Muscle of leg (tissue), 11 donors: Measurements from ENCODE around the gene LRRC28. TPM values are rescaled to one million over a fixed set of nuclear protein-coding genes. Genes with fewer than 3 reads are reported as not detected.
"Not testable (repeated sequence)": the region's sequence is repeated elsewhere in the genome, so short reads cannot be mapped to it uniquely, and the experiment has no call there.

Source experiments
- DNase-seq: peaks from one replicate; pipeline ENCODE4 v3.0.0; 2013
- H3K27ac ChIP-seq: one replicate; pipeline ENCODE4 v1.5.1; 2013; ENCODE audit warnings: mild to moderate bottlenecking, low read length, control low read depth
- H3K27me3 ChIP-seq: one replicate; pipeline ENCODE4 v1.6.1; 2013; ENCODE audit warnings: low read length; ENCODE audit not compliant: control insufficient read depth, insufficient read depth
- H3K36me3 ChIP-seq: one replicate; pipeline ENCODE4 v1.6.1; 2013; ENCODE audit warnings: low read length; ENCODE audit not compliant: control insufficient read depth, insufficient read depth
- H3K4me1 ChIP-seq: one replicate; pipeline ENCODE4 v1.6.1; 2013; ENCODE audit warnings: low read length; ENCODE audit not compliant: control insufficient read depth, insufficient read depth
- H3K4me3 ChIP-seq: one replicate; pipeline ENCODE4 v1.5.1; 2013; ENCODE audit warnings: low read length, control low read depth
- H3K9me3 ChIP-seq: replicated peaks from 2 replicates; pipeline ENCODE4 v1.6.1; 2013; ENCODE audit warnings: low read depth, low read length; ENCODE audit not compliant: control insufficient read depth
- WGBS: methylation state at CpG from one replicate; pipeline ENCODE4 v1.1.5; 2013; ENCODE audit warnings: missing lambda C conversion rate; ENCODE audit not compliant: insufficient coverage; 5-methylcytosine and 5-hydroxymethylcytosine counted together
- polyA plus RNA-seq, 8 donors: library from polyadenylated mRNA; unstranded; fragments of 120-200 nt; gene quantifications; one replicate each; pipeline versions ENCODE4 v1.2.1 to v1.2.3, GENCODE V29; 2013; ENCODE audit warnings: inconsistent platforms in 1 of 8, low replicate concordance in 1 of 8; ENCODE audit not compliant: insufficient read length in 8 of 8, insufficient read depth in 1 of 8
- total RNA-seq: library from RNA; stranded (reverse); fragments of 120-200 nt; gene quantifications from one replicate; pipeline ENCODE4 v1.2.4, GENCODE V29; 2013

Gene LRRC28
- total and polyA plus RNA-seq, 9 donors: 12.4 to 19.8 (median 17.6) TPM

DNA sequence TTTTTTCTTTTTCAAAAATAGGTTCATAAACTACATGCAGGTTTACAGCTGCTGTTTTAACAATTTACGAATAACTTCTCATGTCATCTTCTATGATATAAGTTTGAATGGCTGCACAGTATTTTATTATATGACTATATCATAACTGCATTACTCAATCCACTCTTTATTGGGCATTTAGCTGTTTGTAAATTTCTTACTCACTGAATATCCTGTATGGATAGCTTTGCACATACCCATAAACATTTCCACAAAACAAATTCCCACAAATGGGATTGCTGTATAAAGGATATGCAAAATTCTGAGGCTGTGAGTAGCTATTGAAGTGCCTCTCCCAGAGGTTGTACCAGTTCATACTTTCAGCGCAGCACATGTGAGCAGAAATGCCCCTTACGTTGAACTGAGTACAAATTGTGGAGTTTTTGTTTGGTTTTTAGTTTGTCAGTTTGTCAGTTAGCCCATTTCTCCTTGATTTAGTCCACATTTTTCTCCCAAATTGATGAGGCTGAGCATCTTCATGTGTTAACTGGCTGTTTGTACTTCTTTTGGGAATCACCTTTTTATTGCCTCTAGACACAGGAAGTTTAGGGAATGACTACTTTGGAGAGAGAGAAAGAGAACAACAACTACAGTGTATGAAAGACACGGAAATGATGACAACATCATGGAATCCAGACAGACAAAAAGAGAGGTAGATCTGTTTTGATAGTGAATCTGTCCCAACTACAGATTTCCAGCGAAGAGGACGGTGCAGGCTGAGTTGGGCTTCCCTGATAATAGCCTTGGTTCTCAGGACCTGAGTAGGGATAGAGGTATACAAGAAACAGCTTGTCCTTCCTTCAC is 26.7 kb upstream of the LRRC28 start:
- Histone ChIP-seq H3K36me3 (peaks cover 45% of the 10 kb centered on the region), H3K27me3 (no peaks in the 10 kb centered on the region), H3K27ac (no peak overlapping the region), H3K4me3 (no peak overlapping the region), H3K4me1 (no peaks in the 10 kb centered on the region), H3K9me3 (no peaks in the 10 kb centered on the region)
- WGBS: 100% methylated on average over 3 of the region's 6 CpGs
- no peak for DNase-seq

DNA sequence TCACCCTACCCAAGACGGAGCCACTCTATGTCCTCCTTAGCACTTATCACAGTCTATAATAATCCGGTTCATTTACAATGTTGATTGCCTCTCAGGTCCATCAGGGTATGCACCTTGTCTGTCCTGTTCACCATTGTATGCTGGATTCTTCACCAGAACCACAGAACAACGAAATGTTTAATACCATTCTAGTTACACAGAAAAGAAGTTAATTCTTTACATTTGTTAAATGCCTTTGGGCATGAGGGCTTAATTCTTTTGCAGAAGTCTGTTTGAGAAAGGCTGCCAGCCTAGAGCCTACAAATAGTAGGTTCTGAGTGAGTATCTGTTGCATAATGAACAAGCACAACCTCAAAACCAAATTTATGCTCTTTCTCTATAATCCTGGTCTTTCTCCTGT is 24.5 kb upstream of the LRRC28 start:
- Histone ChIP-seq H3K27ac (no peak overlapping the region), H3K36me3 (peaks cover 33% of the 10 kb centered on the region), H3K4me3 (no peak overlapping the region), H3K27me3 (no peaks in the 10 kb centered on the region), H3K4me1 (no peaks in the 10 kb centered on the region), H3K9me3 (no peaks in the 10 kb centered on the region)
- WGBS: 70% methylated on average over 2 of the region's 3 CpGs
- DNase-seq: no peak

DNA sequence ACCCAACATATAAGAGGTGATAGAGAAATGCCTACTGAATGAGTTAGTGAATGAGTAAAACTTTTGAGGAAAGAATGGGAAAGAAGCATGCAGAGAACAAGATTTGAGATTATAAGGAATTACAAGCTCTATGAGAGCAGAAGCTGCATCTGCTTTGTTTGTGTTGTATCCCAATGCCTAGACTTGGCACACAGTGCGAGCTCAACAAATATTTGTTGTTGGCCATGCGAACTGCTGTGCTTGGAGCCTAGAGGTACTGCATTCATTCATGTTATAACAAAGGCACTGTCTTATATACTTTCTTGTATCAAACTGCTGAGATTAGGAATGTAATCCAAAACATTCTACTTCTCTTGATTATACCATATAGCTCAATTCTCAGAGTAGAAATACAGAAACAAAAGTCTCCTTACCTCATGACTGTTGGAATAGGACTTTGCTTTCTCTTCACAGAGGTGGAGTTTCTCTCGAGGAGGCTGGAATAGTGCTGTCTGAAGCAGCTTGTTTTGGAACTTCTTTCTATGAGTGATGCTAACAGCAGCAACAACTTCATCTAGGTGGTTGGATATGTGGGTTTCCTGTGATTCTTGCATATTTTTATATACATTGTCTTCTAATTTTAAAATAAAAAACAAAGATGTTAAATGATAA is 23.0 kb upstream of the LRRC28 start:
- no peaks in the 10 kb centered on the region for H3K4me1 ChIP-seq
- H3K4me3 ChIP-seq: no peak overlapping the region
- peaks cover 28% of the 10 kb centered on the region for H3K36me3 ChIP-seq
- no peaks in the 10 kb centered on the region for H3K27me3 ChIP-seq
- no CpG with 5 or more reads among the region's 3 CpGs for WGBS
- no peak for DNase-seq
- H3K9me3 ChIP-seq: no peaks in the 10 kb centered on the region
- no peak overlapping the region for H3K27ac ChIP-seq

DNA sequence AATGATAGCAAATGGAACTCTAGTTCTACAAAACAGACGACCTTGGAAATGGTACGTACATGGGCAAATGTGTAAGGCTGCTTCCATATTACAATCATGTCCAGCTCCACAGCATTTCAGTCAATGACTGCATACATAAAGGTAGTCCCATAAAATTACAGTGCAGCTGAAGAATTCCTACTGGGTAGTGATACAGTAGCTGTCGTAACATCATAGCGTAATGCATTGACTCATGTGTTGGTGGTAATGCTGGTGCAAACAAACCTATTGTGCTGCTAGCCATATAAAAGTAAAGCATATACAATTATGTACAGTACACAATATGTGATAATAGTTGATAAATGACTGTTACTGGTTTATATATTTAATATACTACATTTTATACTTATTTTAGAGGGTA is 20.4 kb upstream of the LRRC28 start:
- Histone ChIP-seq H3K9me3 (no peaks in the 10 kb centered on the region), H3K27ac (no peak overlapping the region), H3K27me3 (no peaks in the 10 kb centered on the region), H3K4me3 (no peak overlapping the region), H3K36me3 (peaks cover 15% of the 10 kb centered on the region), H3K4me1 (no peaks in the 10 kb centered on the region)
- WGBS: no CpG with 5 or more reads among the region's 4 CpGs
- DNase-seq: no peak

DNA sequence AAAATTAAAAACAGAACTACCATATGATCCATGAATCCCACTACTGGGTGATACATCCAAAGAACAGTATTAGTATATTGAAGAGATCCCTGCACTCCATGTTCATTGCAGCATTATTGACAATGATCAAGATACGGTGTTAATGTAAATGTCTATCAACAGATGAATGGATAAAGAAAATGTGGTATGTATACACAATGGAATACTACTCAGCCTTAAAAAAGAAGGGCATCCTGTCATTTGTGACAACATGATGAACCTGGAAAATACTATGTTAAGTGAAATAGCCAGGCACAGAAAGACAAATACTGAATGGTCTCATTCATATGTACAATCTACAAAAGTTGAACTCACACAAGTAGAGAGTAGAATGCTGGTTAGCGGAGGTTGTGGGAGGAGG is 18.5 kb upstream of the LRRC28 start:
- DNase-seq: no peak
- no peak overlapping the region for H3K4me3 ChIP-seq
- H3K36me3 ChIP-seq: peaks cover 5% of the 10 kb centered on the region
- WGBS: no CpG with 5 or more reads among the region's 2 CpGs
- H3K4me1 ChIP-seq: no peaks in the 10 kb centered on the region
- H3K27ac ChIP-seq: no peak overlapping the region
- H3K27me3 ChIP-seq: no peaks in the 10 kb centered on the region
- no peaks in the 10 kb centered on the region for H3K9me3 ChIP-seq

DNA sequence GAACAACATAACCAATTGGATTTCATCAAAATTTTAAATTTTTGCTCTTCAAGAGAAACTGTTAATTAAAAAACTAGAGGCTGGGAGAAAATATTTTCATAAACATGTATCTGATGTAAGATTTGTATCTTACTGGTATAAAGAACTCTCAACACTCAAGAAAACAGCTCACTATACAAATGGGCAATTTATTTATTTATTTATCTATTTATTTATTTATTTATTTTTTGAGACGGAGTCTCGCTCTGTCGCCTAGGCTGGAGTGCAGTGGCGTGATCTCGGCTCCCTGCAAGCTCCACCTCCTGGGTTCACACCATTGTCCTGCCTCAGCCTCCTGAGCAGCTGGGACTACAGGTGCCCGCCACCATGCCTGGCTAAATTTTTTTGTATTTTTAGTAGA is 17.1 kb upstream of the LRRC28 start:
- not testable (repeated sequence) for H3K4me1 ChIP-seq, H3K27me3 ChIP-seq, H3K27ac ChIP-seq, H3K9me3 ChIP-seq, H3K4me3 ChIP-seq, DNase-seq, H3K36me3 ChIP-seq
- WGBS: no CpG with 5 or more reads among the region's 6 CpGs

DNA sequence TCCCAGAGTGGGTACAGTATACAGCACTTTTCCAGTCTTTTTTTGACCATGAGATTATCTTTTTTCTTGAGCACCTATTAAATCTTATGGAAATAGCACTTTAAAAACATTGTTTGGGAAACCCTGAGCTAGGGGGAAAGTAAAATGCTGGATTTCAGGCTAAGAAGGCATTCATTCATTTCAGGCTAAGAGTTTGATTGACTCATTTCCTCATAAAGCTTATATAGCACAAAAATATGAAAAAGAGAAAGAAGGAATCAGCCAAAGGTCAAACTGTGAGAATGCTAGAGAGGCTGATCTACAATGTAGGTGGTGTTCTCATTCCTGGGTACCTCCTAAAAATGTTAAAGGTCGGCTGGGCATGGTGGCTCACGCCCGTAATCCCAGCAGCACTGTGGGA is 12.4 kb upstream of the LRRC28 start:
- no peaks in the 10 kb centered on the region for H3K4me1 ChIP-seq
- H3K9me3 ChIP-seq: no peaks in the 10 kb centered on the region
- no peak overlapping the region for H3K4me3 ChIP-seq
- no peak for DNase-seq
- WGBS: 40% methylated on average over 1 of the region's 3 CpGs
- no peaks in the 10 kb centered on the region for H3K27me3 ChIP-seq
- no peak overlapping the region for H3K27ac ChIP-seq
- H3K36me3 ChIP-seq: peaks cover 20% of the 10 kb centered on the region

DNA sequence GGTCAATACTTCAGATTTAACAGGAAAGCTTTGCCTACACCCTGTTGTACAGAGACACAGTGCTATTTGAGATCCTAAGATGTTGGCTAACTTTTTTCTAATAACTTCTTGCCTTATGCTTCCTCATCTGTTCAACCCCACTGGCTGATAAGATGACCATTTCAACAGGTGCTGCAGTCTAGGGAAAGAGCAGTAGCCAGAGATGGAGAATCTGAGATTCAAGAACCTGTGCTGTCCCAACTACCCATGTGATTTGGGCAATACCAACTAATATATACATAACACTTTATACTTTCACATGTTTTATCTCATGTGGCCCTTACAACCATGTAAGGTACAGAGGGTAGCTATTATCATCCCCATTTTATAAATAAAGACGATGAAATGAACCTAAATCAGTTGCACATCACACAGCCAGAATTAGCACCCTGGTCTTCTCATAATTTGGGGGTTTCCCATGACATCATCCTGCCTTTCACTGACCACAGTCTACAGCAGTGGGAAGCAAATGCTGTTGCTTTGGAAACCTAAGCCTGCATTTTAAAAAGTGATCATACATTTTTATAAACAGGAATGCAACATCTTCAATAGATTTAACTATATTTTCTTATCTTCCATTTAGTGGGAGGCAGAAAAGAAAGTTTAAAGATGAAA is 11.6 kb upstream of the LRRC28 start:
- Histone ChIP-seq H3K27me3 (no peaks in the 10 kb centered on the region), H3K4me1 (no peaks in the 10 kb centered on the region), H3K9me3 (no peaks in the 10 kb centered on the region), H3K4me3 (no peak overlapping the region), H3K36me3 (peaks cover 20% of the 10 kb centered on the region), H3K27ac (no peak overlapping the region)
- whole genome bisulfite sequencing: no CpG with 5 or more reads among the region's 1 CpG
- no peak for DNase-seq

DNA sequence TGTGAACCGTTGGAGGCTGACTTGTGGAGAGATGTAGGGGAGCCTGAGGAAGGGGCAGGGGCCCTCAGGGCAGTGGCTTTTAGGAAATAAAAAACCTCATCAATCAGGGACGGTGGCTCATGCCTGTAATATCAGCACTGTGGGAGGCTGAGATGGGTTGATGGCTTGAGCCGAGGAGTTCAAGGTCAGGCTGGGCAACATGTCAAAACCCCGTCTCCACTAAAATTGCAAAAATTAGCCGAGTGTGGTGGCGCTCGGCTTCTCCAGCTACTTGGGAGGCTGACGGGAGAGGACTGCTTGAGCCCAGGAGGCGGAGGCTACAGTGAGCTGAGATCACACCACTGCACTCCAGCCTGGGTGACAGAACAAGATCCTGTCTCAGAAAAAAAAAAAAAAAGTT is 9.5 kb upstream of the LRRC28 start:
- H3K4me1 ChIP-seq: no peaks in the 10 kb centered on the region
- no peaks in the 10 kb centered on the region for H3K9me3 ChIP-seq
- WGBS: 97% methylated on average over 9 of the region's 9 CpGs
- no peak overlapping the region for H3K4me3 ChIP-seq
- H3K27ac ChIP-seq: no peak overlapping the region
- no peak for DNase-seq
- no peaks in the 10 kb centered on the region for H3K27me3 ChIP-seq
- H3K36me3 ChIP-seq: peaks cover 20% of the 10 kb centered on the region

DNA sequence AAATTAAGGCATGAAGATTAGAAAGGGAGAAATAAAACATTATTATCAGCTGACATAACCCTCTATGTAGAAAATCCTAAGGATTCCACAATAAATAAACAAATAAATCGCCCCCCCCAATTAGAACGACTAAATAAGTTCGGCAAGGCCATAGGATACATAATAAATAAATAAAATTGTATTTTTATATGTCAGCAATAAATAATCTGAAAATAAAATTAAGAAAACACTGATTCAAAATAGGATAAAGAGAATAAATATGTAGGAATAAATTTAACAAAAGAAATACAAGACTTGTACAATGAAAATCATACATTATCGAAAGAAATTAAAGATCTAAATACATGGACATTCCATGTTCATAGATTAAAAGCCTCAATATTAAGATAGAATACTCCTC is 7.0 kb upstream of the LRRC28 start:
- Histone ChIP-seq H3K4me1 (peaks cover 6% of the 10 kb centered on the region), H3K9me3 (no peaks in the 10 kb centered on the region), H3K36me3 (peaks cover 14% of the 10 kb centered on the region), H3K27ac (no peak overlapping the region), H3K27me3 (no peaks in the 10 kb centered on the region), H3K4me3 (no peak overlapping the region)
- WGBS: no CpG with 5 or more reads among the region's 4 CpGs
- no peak for DNase-seq
